ENCODE results near the gene DHX30. TPM values are rescaled to one million over a fixed set of nuclear protein-coding genes. Genes with fewer than 3 reads are reported as not detected.

DHX30 gene
- total and polyA plus RNA-seq, 9 of the 15 experiments (the other 6 are each of a cell fraction or from before 2014, with no cell fraction given) = 12.3 to 158 (median 79.0) TPM

DNA sequence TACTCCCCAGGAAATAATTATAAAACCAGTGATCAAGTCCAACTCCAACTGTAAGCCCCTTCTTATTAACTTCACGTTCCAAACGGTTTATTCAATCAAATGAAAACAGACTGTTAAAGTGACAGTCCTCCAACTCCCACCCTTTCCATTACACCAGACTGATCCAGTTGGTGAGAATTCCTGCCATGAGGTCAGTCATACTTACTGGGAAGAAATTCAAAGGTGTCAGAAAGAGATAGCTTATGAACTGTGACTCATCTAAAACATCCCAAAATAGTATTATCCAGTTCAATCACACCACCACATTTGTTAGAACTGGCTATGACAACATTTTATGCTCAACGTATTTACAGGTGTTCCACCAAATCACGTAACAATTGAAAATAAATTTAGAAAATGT is 40.7 kb upstream of the DHX30 start (continued):
- TF ChIP-seq, protein P1, sequence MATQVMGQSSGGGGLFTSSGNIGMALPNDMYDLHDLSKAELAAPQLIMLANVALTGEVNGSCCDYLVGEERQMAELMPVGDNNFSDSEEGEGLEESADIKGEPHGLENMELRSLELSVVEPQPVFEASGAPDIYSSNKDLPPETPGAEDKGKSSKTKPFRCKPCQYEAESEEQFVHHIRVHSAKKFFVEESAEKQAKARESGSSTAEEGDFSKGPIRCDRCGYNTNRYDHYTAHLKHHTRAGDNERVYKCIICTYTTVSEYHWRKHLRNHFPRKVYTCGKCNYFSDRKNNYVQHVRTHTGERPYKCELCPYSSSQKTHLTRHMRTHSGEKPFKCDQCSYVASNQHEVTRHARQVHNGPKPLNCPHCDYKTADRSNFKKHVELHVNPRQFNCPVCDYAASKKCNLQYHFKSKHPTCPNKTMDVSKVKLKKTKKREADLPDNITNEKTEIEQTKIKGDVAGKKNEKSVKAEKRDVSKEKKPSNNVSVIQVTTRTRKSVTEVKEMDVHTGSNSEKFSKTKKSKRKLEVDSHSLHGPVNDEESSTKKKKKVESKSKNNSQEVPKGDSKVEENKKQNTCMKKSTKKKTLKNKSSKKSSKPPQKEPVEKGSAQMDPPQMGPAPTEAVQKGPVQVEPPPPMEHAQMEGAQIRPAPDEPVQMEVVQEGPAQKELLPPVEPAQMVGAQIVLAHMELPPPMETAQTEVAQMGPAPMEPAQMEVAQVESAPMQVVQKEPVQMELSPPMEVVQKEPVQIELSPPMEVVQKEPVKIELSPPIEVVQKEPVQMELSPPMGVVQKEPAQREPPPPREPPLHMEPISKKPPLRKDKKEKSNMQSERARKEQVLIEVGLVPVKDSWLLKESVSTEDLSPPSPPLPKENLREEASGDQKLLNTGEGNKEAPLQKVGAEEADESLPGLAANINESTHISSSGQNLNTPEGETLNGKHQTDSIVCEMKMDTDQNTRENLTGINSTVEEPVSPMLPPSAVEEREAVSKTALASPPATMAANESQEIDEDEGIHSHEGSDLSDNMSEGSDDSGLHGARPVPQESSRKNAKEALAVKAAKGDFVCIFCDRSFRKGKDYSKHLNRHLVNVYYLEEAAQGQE (IDR thresholded peaks at IDR 0.05; ENCODE audit: borderline replicate concordance) = peak; percentile 96
- TF ChIP-seq, protein P1 (CRISPR knock-in tag; IDR thresholded peaks at IDR 0.05; ENCODE audit: low read depth) = no peak
- TF ChIP-seq TAL1 (IDR thresholded peaks at IDR 0.05) = peak; percentile 90
- TF ChIP-seq, protein P2, sequence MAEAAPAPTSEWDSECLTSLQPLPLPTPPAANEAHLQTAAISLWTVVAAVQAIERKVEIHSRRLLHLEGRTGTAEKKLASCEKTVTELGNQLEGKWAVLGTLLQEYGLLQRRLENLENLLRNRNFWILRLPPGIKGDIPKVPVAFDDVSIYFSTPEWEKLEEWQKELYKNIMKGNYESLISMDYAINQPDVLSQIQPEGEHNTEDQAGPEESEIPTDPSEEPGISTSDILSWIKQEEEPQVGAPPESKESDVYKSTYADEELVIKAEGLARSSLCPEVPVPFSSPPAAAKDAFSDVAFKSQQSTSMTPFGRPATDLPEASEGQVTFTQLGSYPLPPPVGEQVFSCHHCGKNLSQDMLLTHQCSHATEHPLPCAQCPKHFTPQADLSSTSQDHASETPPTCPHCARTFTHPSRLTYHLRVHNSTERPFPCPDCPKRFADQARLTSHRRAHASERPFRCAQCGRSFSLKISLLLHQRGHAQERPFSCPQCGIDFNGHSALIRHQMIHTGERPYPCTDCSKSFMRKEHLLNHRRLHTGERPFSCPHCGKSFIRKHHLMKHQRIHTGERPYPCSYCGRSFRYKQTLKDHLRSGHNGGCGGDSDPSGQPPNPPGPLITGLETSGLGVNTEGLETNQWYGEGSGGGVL (CRISPR knock-in tag; IDR thresholded peaks at IDR 0.05) = no peak
- TF ChIP-seq L3MBTL2 (IDR thresholded peaks at IDR 0.05) = peak; percentile 83
- TF ChIP-seq, protein P3, sequence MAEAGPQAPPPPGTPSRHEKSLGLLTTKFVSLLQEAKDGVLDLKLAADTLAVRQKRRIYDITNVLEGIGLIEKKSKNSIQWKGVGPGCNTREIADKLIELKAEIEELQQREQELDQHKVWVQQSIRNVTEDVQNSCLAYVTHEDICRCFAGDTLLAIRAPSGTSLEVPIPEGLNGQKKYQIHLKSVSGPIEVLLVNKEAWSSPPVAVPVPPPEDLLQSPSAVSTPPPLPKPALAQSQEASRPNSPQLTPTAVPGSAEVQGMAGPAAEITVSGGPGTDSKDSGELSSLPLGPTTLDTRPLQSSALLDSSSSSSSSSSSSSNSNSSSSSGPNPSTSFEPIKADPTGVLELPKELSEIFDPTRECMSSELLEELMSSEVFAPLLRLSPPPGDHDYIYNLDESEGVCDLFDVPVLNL (CRISPR knock-in tag; IDR thresholded peaks at IDR 0.05; ENCODE audit: low read depth) = no peak
- peak; percentile 83; the same call in 1 of the 2 replicates for TF ChIP-seq LEF1 (IDR thresholded peaks at IDR 0.05)
- no peak for TF ChIP-seq ZNF12 (CRISPR knock-in tag; IDR thresholded peaks at IDR 0.05)
- peak; percentile 42; the same call in 1 of the 2 replicates for TF ChIP-seq MYBL2 (IDR thresholded peaks at IDR 0.05; ENCODE audit: low read depth)
- no peak for TF ChIP-seq MYBL2 (CRISPR knock-in tag; IDR thresholded peaks at IDR 0.05; ENCODE audit: borderline replicate concordance)
- peak; percentile 76 for TF ChIP-seq STAT5A (IDR thresholded peaks at IDR 0.05; ENCODE audit: borderline replicate concordance, low read length)
- TF ChIP-seq TRIM24 (IDR thresholded peaks at IDR 0.05) = peak; percentile 67 to 86
- TF ChIP-seq ID3 (CRISPR knock-in tag; IDR thresholded peaks at IDR 0.05) = no peak
- 0 out of 2 replicates have a peak, but pooled peaks have one; percentile 26 for TF ChIP-seq ID3 (tag; IDR thresholded peaks at IDR 0.05)
- TF ChIP-seq NCOA1 (IDR thresholded peaks at IDR 0.05; ENCODE audit: low read depth) = peak; percentile 69
- TF ChIP-seq BRD9 (IDR thresholded peaks at IDR 0.05; ENCODE audit: low read depth, partially characterized antibody) = peak; percentile 40
- TF ChIP-seq ZFP91 (CRISPR knock-in tag; IDR thresholded peaks at IDR 0.05) = peak; percentile 42; the same call in 1 of the 2 replicates
